ENCODE measurements around the gene RBM19. TPM values are rescaled to one million over a fixed set of nuclear protein-coding genes. Genes with fewer than 3 reads are reported as not detected.
A peak's percentile ranks its signal among the peaks of the same experiment; 100 is the strongest.

RBM19 gene
- polyA plus RNA-seq, 1 experiment: 15.5 TPM

- H3K4me3 ChIP-seq (ENCODE audit: low read depth, low read length): no peak overlapping the region
- no peak for DNase-seq (ENCODE audit: low read depth)
- H3K27me3 ChIP-seq (ENCODE audit: control insufficient read depth, insufficient read depth, low read length): no peaks in the 10 kb centered on the region
- CTCF ChIA-PET: no interaction called here
- POLR2A ChIA-PET: no interaction called here
- TF ChIP-seq, protein P1, sequence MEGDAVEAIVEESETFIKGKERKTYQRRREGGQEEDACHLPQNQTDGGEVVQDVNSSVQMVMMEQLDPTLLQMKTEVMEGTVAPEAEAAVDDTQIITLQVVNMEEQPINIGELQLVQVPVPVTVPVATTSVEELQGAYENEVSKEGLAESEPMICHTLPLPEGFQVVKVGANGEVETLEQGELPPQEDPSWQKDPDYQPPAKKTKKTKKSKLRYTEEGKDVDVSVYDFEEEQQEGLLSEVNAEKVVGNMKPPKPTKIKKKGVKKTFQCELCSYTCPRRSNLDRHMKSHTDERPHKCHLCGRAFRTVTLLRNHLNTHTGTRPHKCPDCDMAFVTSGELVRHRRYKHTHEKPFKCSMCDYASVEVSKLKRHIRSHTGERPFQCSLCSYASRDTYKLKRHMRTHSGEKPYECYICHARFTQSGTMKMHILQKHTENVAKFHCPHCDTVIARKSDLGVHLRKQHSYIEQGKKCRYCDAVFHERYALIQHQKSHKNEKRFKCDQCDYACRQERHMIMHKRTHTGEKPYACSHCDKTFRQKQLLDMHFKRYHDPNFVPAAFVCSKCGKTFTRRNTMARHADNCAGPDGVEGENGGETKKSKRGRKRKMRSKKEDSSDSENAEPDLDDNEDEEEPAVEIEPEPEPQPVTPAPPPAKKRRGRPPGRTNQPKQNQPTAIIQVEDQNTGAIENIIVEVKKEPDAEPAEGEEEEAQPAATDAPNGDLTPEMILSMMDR (IDR thresholded peaks at IDR 0.05; ENCODE audit: insufficient read depth, low read depth, low read length): no peak
- H3K36me3 ChIP-seq (ENCODE audit: control insufficient read depth, insufficient read depth, low read length): peaks cover 14% of the 10 kb centered on the region
Measured at GRCh38 chr12:113934946-113935345, 31.2 kb downstream of the RBM19 start.

DNA sequence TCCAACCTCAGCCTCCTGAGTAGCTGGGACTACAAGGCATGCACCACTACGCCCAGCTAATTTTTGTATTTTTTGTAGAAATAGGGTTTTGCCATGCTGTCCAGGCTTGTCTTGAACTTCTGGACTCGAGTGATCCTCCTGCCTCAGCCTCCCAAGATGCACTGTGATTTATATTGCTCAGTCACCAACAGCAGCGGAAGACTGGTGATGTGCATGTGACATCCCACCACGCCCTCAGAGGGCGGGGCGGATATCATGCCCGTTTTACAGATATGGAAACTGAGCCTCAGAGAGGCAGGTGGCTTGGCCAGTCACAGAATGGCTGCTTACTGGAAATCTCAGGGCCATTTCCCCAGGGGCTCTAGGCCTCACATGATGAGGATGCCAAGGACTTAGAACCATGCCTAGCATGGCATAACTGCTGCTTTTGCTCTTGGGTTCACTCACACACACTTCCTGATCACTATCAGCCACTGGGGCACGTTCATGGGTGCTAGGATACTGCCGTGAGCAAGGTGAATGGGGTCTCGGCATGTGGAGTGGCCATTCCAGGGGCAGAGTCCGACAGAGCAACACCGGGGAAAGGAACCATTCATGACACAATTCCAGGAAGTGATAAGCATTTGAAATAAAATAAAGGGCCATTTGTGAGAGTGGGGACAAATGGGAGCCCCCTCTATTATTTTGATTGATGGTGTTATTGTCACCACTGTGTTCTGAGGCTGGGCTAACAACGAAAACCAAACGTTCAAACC, 31.9 kb downstream of the RBM19 start:
- no peak for DNase-seq (ENCODE audit: low read depth)
- Histone ChIP-seq H3K27me3 (ENCODE audit: control insufficient read depth, insufficient read depth, low read length) (no peaks in the 10 kb centered on the region), H3K36me3 (ENCODE audit: control insufficient read depth, insufficient read depth, low read length) (peaks cover 12% of the 10 kb centered on the region), H3K4me3 (ENCODE audit: low read depth, low read length) (no peak overlapping the region)
- ChIA-PET POLR2A (no interaction called here), CTCF (interaction anchor here (1.3 kb wide), 1 partner anchor 22 kb away, joined by 4 read pairs; no protein-coding TSS in a partner anchor)
- TF ChIP-seq, protein P1 (IDR thresholded peaks at IDR 0.05; ENCODE audit: insufficient read depth, low read depth, low read length): no peak

GRCh38 chr12:113933201-113933786, 32.8 kb downstream of the RBM19 start:
- Histone ChIP-seq H3K27me3 (ENCODE audit: control insufficient read depth, insufficient read depth, low read length) (no peaks in the 10 kb centered on the region), H3K36me3 (ENCODE audit: control insufficient read depth, insufficient read depth, low read length) (peaks cover 12% of the 10 kb centered on the region), H3K4me3 (ENCODE audit: low read depth, low read length) (no peak overlapping the region)
- TF ChIP-seq, protein P1 (IDR thresholded peaks at IDR 0.05; ENCODE audit: insufficient read depth, low read depth, low read length): no peak
- peak; percentile 7 for DNase-seq (ENCODE audit: low read depth)
- POLR2A ChIA-PET: interaction anchor here (0.6 kb wide), 1 partner anchor 152 kb away, joined by 3 read pairs; no protein-coding TSS in a partner anchor
- CTCF ChIA-PET: interaction anchor here (1.1 to 1.9 kb wide), 3 partner anchors 11 to 471 kb away, joined by 4 to 6 read pairs (median 4); no protein-coding TSS in a partner anchor

GRCh38 chr12:113932381-113933196, 33.5 kb downstream of the RBM19 start:
- Histone ChIP-seq H3K4me3 (ENCODE audit: low read depth, low read length) (no peak overlapping the region), H3K27me3 (ENCODE audit: control insufficient read depth, insufficient read depth, low read length) (no peaks in the 10 kb centered on the region), H3K36me3 (ENCODE audit: control insufficient read depth, insufficient read depth, low read length) (peaks cover 10% of the 10 kb centered on the region)
- CTCF ChIA-PET: interaction anchor here (0.7 to 1.9 kb wide), 5 partner anchors 12 to 748 kb away, joined by 3 to 6 read pairs (median 4); no protein-coding TSS in a partner anchor
- POLR2A ChIA-PET: interaction anchor here (0.6 kb wide), 1 partner anchor 152 kb away, joined by 3 read pairs; no protein-coding TSS in a partner anchor
- TF ChIP-seq, protein P1 (IDR thresholded peaks at IDR 0.05; ENCODE audit: insufficient read depth, low read depth, low read length): no peak
- DNase-seq (ENCODE audit: low read depth): no peak
